Caki2 (cell line): Measurements from ENCODE around the gene BCL11B. TPM values are rescaled to one million over a fixed set of nuclear protein-coding genes. Genes with fewer than 3 reads are reported as not detected.

Experiments used
- DNase-seq: peaks from one replicate; pipeline ENCODE4 v3.0.0-alpha.2; 2015; ENCODE audit warnings: low read depth
- in situ Hi-C: cut with HindIII; loops from 2 replicates; pipeline ENCODE4 v1.10.0; 2016; ENCODE audit warnings: low sequenced_read_pairs, low pct_unique_long_range_greater_than_20kb, mixed read lengths
- total RNA-seq: library from RNA; depleted of rRNA; stranded (reverse); fragments of >200 nt; shearing (Covaris generic); gene quantifications from 2 replicates; pipeline ENCODE4 v1.2.3, GENCODE V29; 2014; ENCODE audit warnings: low replicate concordance

BCL11B gene
- total RNA-seq, 1 experiment from 2014 or later: not detected

GRCh38 chr14:99246536-99247097 is 25.4 kb downstream of the BCL11B start:
- no peak for DNase-seq
- in situ Hi-C loops: no loop called here

GRCh38 chr14:99245564-99246511 is 26.2 kb downstream of the BCL11B start:
- in situ Hi-C loops: no loop called here
- DNase-seq: no peak

- DNase-seq: no peak
- in situ Hi-C loops: no loop called here
Measured at GRCh38 chr14:99244941-99245563, 26.9 kb downstream of the BCL11B start.

GRCh38 chr14:99244367-99244901 is 27.6 kb downstream of the BCL11B start:
- DNase-seq: no peak
- in situ Hi-C loops: no loop called here

- DNase-seq: no peak
- in situ Hi-C loops: no loop called here
Measured at GRCh38 chr14:99242816-99243721, 28.9 kb downstream of the BCL11B start.

GRCh38 chr14:99242238-99242637 is 29.8 kb downstream of the BCL11B start:
- no peak for DNase-seq
- in situ Hi-C loops: no loop called here

- in situ Hi-C loops: no loop called here
- DNase-seq: no peak
Measured at GRCh38 chr14:99241325-99242010, 30.5 kb downstream of the BCL11B start.

- in situ Hi-C loops: no loop called here
- DNase-seq: no peak
Measured at GRCh38 chr14:99240627-99241324, 31.2 kb downstream of the BCL11B start.

GRCh38 chr14:99239661-99240092 is 32.3 kb downstream of the BCL11B start:
- in situ Hi-C loops: no loop called here
- DNase-seq: no peak

- in situ Hi-C loops: no loop called here
- no peak for DNase-seq
Measured at GRCh38 chr14:99238216-99238615, 33.8 kb downstream of the BCL11B start.

GRCh38 chr14:99237288-99237687 is 34.7 kb downstream of the BCL11B start:
- in situ Hi-C loops: no loop called here
- DNase-seq: no peak

GRCh38 chr14:99236386-99237138 is 35.4 kb downstream of the BCL11B start:
- in situ Hi-C loops: no loop called here
- DNase-seq: no peak

- no peak for DNase-seq
- in situ Hi-C loops: no loop called here
Measured at GRCh38 chr14:99235582-99236320, 36.2 kb downstream of the BCL11B start.

GRCh38 chr14:99234961-99235571 is 36.9 kb downstream of the BCL11B start:
- in situ Hi-C loops: no loop called here
- no peak for DNase-seq

GRCh38 chr14:99234355-99234754 is 37.6 kb downstream of the BCL11B start:
- in situ Hi-C loops: no loop called here
- no peak for DNase-seq
